A172 (cell line): Measurements from ENCODE around the gene GRIN1. TPM values are rescaled to one million over a fixed set of nuclear protein-coding genes. Genes with fewer than 3 reads are reported as not detected.
A peak's percentile ranks its signal among the peaks of the same experiment; 100 is the strongest.
"Not testable (repeated sequence)": the region's sequence is repeated elsewhere in the genome, so short reads cannot be mapped to it uniquely, and the experiment has no call there.

Experiments used
- DNase-seq: peaks from one replicate; pipeline ENCODE4 v3.0.0-alpha.2; 2015; ENCODE audit warnings: low spot score
- total RNA-seq: library from RNA; depleted of rRNA; stranded (reverse); fragments of >200 nt; shearing (Covaris generic); gene quantifications from 2 replicates; pipeline ENCODE4 v1.2.3, GENCODE V29; 2014

The GRIN1 gene
- total RNA-seq, 1 experiment from 2014 or later = not detected

DNA sequence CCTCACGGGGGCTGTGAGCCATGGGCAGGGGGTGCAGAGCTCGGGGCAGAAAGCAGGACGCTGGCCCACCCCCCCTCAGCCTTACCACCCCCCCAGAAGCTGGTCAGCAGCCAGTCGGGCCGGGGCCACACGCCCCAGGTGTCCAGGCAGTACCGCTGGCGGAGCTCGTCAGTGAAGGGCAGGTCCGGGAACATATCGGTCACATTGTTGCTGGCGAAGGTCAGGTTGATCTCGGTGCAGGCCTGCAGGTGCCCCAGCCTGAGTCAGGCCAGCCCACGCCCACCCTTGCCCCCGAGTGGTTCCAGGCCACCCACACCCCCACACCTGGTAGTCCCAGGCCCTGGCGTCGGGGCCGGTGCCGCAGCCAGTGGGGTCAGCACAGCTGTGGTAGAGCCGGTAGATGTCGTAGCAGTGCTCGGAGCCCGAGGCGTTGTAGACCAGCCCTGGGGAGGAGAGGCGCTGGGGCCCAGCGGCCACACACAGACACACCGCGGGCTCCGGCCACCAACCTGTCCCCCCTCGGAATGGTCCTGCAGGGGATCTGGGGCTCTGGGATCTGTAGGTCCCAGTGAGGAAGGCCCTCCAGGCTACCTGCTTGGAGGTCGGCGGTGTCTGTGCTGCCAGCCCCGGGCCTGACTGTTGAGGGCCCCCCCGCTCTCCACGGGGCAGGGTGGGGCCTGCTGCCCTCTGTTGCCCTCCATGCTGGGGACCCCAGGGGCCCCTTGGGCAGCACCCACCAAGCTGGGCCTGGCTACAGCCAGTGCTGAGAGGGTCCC lies 27.0 kb upstream of the GRIN1 start:
- no peak for DNase-seq

DNA sequence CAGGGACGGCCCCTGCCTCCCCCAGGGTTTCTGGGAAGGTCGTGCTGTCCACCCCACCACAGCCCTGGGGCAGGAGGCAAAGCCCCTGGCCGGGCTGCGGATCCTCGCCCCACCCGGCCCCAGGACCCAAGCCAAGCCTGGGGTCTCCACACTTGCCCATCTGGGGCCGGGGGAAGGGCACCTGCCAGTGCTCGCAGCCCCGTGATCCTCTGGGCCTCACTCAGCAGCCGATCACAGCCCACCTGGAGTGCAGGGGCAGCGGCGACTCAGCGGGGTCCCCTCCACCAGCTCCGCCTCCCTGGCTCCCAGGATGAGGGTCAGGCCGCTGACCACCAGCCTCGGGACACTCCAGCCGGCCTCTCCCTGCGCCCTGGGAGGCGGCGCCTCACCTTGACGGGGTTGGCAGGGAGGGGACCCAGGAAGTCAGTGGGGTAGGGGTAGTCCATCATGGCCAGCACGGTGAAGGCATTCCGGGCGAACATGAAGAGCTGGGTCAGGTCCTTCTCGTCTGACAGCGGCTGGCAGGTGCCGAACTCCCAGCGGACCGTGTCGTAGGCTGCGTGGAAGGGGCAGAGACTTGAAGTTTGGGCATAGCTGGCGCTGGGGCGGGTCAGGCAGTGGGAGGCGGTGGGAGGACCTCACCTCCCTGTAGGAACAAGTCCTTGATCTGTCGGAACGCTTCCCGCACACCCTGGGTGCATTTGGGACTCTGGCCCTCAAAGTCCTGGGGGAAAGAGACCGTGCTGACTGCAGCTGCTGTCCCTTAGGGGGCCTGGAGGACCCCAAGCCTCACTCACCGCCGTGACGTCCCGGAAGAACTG lies 26.2 kb upstream of the GRIN1 start:
- no peak for DNase-seq

DNA sequence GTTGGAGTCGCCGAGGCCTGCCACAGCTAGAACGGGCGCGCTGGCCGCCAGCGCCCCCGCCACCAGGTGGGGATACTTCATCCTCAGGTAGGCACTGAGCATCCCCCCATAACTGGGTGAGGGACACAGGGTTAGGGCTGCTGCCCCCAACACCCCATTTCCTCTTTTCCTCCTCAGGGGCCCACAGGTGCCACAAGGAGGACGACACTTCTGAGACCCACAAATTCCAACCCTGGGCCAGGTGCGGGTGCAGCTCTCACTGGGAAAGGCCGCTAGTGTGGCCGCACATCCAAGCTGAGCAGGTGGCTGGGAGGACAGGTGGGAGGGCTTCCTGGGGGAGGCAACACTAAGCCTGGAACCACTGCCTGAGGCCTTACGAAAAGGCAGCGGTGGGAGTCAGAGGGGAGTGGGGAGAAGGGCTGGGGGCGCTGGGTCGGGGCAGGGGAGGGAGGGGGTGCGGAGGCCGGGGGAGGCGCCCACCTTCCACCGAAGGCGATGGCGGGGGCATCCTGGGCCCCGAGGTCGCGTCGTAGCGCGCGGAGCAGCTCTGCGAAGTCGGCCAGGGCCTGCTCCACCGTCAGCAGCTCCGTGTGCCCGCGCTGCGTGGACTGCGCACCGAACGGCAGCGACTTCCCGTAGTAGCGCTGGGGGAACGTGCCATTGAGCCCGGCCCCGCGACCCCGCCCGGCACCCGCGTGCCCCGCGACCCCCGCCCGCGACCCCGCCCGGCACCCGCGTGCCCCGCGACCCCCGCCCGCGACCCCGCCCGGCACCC lies 25.4 kb upstream of the GRIN1 start:
- no peak for DNase-seq

DNA sequence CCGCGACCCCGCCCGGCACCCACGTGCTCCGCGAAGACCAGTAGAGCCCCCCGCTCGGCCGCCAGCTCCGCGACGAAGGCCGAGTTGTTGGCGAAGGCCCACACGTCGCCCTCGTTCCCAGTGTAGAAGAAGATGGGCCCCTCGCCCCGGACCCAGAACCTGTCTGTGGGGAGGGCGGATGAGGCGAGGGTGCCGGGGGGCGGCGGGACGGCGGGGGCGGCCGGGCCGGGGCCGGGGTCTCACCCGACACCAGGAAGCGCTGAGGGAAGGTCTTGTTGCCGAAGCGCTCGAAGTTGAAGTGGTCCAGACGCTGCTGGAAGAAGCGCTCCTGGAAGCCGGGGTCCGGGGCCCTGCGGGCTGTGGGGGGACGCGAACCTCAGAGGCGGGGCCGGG lies 24.7 kb upstream of the GRIN1 start:
- DNase-seq = no peak

DNA sequence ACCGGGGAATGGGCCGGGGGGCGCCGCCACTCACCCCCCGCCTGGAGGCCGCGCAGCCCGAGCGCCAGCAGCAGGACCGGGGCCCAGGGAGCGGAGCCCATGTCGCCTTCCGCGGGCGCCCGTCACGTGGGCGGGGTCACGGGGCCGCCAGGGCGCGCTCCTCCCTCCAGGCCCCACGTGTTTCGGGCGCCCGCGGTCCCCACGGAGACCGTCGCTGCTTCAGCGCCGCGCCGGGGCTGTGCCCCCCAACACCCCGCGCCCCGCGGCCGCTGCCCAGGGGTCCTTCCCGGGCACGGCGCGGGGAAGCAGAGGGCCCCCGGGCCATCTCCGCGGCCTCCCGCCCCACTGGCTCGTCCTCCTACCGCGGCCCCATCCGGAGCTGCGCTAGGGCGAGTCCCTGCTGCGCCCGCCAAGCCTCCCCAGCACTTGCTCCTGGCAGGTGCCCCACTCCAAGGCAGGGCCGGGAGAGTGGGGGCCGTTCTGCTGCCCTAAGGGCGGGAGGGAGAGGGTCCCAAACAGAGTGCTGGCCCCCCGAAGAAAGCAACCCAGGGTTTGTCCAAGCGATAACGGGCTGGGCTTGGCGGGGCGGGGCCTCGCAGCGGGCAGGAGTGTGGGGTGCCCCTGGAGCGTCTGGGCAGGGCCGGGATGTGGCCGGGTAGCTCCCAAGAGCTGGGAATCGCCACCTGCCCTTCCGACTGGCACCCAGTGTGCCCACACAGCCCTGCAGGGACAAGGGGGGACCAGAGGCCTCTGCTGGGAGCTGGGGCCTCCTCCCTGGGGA lies 24.2 kb upstream of the GRIN1 start, which contains the start of gene DPP7:
TSS of gene DPP7 (minus strand) at position 121 of the 781 bp plus-strand sequence. CDS start at position 101, 20 bp downstream.
- DNase-seq = peak; percentile 56

DNA sequence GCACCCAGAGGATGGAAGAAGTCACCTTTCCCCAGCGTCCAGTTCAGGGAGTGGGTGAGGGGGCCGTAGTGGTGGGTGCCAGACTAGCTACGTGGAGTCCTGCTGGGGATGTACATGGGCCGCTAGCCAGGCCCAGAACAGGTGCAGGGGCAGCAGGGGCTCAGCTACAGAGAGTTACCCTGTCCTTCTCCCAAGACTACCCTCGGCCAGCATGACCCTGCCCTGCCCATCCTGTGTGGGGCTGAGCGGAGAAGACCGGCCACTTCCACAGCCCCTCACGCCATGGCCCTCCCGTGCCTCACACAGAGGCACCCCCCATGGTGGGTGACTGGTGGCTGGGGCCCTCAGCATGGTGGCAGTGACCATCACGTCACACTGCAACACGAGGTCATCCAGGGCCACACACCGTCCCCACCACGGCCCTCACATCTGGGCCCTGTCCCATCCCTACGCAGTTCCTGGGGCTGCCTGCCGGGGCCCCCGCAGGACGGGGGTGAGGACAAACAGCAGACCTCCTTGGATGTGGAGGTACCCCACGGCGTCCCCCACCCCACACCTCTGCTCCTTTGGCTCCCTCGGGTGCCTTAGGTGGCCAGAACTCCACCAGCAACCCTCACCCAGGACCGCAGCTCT lies 23.4 kb upstream of the GRIN1 start:
- no peak for DNase-seq

DNA sequence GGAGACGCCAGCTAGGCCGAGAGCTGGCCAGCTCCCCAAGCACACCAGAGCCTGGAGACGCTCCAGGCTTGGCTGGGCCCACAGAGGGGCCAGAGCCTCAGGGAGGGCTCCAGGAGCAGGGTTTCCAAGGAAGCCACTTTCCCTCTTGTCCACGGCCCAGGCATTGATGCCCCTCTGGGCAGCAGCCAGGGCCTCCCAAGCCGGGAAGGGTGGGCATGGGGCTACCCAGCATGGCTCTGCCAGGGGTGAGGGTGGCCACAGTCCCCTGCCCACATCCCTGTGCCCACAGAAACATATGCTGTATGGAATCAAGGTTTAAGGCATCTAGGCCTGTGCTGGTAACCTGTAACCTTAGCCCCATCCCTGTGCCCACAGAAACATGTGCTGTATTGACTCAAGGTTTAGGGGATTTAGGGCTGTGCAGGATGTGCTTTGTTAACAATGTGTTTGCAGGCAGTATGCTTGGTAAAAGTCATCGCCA lies 22.9 kb upstream of the GRIN1 start:
- DNase-seq = no peak

DNA sequence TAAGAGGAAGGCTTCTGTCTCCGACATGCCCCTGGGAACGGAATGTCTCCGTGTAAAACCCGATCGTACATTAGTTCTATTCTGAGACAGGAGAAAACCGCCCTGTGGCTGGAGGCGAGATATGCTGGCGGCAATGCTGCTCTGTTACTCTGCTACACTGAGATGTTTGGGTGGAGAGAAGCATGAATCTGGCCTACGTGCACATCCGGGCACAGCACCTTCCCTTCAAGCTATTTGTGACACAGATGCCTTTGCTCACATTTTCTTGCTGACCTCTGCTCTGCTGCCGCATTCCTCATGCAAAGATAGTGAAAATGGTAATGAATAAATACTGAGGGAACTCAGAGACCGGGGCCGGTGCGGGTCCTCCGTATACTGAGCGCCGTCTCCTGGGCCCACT lies 22.2 kb upstream of the GRIN1 start:
- DNase-seq = no peak

DNA sequence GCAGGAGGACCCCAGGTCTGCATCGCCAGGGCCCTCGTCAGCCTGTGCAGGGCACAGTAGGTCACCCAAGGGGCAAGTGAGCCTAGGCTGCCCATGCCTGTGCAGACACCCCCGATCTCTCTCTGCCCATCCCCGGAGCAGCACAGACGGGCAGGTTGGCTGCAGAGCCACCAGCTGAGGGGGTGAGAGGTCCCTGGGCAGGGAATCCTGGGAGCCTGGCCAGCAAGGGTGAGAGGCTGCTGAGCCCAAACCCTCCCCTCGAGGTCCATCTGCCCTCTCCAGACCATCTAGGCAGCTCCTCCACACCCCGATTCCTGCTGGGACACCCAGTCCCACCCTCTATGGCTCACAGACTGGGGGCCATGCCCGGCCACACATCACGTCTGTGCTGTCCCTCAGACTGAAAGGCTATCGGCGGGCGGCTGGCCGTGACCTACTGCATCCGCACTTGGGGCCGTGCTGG lies 21.7 kb upstream of the GRIN1 start:
- no peak for DNase-seq

DNA sequence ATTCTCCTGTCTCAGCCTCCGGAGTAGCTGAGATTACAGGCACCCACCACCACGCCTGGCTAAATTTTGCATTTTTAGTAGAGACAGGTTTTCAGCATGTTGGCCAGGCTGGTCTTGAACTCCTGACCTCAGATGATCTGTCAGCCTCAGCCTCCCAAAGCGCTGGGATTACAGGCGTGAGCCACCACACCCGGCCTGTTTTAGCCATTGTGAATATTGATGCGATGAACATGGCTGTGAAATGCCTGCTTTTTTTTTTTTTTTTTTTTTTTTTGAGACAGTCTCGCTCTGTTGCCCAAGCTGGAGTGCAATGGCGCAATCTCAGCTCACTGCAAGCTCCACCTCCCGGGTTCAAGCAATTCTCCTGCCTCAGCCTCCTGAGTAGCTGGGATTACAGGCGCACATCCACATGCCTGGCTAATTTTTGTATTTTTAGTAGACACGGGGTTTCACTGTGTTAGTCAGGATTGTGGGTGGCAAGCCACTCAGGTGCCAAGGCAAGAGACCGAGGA lies 20.8 kb upstream of the GRIN1 start:
- not testable (repeated sequence) for DNase-seq

DNA sequence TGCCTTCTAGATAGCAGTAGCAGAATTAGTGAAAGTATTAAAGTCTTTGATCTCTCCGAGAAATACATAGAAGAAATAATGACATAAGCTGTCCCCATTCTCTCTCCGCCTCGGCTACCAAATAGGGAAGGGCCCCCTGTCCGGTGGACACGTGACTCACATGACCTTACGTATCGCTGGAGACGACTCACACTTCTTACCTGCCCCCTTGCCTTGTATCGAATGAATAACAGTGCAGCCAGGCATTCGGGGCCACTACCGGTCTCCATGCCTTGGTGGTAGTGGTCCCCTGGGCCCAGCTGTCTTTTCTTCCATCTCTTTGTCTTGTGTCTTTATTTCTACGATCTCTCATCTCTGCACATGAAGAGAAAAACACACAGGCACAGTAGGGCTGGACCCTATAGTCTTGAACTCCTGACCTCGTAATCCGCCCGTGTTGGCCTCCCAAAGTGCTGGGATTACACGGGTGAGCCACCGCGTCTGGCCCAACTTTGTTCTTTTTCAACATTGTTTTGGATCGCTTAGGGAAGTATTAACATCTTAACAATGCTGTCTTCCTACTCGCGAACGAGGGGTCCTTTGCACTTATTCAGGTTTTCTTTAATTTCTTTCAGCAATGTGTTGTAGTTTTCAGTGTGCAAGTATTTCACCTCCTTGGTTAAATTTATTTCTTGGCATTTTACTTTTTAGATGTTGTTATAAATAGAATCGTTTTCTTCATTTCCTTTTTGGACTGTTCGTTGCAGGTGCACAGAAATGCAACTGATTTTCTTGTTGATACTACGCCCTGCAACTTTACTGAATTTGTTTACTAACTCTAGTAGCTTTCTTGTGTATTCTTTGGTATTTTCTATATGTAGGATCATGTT lies 16.8 kb upstream of the GRIN1 start:
- not testable (repeated sequence) for DNase-seq

DNA sequence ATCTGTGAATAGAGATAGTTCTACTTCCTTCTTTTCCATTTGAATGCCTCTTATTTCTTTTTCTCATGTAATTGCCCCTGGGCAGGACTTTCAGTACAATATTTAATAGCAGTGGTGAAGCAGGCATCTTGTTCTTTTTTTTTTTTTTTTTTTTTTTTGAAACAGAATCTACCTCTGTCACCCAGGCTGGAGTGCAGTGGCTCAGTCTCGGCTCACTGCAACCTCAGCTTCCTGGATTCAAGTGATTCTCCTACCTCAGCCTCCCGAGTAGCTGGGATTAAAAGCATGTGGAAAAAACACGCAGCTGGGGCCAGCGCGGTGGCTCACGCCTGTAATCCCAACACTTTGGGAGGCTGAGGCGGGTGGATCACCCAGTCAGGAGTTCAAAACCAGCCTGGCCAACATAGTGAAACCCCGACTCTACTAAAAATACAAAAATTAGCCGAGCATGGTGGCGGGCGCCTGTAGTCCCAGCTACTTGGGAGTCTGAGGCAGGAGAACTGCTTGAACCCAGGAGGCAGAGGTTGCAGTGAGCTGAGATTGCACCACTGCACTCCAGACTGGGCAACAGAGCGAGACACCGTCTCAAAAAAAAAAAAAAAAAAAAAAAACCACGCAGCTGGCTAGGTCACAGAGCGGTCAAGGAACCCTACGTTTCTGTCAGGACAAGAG lies 16.0 kb upstream of the GRIN1 start:
- DNase-seq = not testable (repeated sequence)

DNA sequence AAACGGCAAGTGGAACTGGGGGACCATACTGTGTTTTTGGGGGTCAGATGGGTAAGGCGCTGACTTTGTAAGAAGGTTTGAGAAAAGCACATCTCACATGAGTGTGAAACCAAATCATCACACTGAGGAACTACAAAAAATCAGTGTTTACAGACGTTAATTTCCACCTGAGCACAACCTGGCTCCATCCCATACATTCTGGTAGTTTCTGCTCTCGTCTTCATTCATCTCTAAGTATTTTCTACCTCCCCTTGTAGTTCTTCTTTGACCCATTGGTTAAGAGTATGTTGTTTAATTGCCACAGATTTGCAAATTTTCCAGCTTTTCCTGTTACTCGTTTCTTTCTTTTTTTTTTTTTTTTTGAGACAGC lies 15.5 kb upstream of the GRIN1 start:
- DNase-seq = no peak

DNA sequence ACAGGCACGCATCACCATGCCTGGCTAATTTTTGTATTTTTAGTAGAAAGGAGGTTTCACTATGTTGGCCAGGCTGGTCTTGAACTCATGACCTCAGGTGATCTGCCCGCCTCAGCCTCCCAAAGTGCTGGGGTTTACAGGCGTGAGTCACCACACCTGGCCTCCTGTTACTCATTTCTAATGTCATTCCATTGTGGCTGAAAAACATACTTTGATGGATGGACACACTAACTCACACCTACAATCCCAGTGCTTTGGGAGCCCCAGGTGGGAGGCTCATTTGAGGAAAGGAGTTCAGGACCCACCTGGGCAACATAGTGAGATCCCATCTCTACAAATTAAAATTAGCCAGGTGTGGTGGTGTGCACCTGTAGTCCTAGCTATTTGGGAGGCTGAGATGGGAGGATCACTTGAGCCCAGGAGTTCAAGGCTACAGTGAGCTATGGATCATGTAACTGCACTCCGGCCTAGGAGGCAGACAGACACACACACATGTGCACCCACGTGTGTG lies 14.9 kb upstream of the GRIN1 start:
- DNase-seq = not testable (repeated sequence)

DNA sequence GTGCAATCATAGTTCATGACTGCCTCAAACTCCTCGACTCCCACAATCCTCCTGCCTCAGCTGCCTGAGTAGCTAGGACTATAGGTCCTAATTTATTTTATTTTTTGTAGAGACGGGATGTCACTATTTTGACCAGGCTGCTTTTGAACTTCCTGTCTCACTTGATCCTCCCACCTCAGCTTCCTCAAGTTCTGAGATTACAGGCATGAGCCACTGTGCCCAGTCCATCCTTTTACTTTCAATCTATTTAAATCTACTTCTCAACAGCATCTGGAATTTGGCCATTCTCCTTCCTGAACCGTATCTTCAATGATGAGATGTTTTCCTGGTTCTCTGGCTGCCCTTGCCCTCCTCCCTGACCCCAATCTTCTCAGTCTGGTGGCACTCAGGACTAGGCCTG lies 12.2 kb upstream of the GRIN1 start:
- no peak for DNase-seq

DNA sequence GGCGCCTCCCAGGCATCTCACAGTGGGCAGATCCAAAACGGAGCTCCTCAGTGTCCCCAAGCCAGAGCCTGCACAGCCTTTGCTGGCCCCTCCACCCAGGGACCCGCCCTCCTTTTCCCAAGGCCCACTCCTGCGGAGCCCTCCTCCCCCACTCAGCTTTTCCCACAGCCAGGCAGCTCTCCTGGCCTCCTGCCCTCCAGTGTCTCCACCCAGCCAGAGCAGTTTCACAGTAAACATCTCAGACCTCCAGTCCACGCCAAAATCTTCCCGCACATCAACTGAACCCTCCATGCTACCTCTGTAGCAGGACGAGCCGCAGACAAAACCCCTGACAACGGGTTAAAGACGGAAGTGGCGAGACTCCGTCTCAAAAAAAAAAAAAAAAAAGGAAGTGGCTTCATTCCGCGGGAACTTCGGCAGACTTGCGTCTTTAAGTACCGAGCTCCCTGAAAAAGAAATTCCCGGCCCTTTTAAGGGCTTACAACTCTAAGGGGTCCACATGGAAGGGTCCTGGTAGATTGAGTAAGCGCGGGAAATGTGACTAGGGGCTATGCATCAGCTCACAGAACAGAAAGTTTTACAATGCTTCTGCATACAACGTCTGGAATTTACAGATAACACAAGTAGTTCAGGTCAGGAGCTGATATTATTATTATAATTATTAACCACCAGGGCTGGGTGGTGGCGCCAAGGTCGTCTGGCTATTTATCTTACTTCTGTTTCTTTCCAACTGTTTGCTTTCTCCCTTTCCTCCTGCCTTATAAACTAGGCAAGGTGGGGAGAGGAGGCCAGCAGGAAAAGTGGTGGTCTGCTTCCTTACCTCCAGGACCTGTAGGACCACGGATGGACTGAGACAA lies 11.4 kb upstream of the GRIN1 start:
- DNase-seq = no peak

DNA sequence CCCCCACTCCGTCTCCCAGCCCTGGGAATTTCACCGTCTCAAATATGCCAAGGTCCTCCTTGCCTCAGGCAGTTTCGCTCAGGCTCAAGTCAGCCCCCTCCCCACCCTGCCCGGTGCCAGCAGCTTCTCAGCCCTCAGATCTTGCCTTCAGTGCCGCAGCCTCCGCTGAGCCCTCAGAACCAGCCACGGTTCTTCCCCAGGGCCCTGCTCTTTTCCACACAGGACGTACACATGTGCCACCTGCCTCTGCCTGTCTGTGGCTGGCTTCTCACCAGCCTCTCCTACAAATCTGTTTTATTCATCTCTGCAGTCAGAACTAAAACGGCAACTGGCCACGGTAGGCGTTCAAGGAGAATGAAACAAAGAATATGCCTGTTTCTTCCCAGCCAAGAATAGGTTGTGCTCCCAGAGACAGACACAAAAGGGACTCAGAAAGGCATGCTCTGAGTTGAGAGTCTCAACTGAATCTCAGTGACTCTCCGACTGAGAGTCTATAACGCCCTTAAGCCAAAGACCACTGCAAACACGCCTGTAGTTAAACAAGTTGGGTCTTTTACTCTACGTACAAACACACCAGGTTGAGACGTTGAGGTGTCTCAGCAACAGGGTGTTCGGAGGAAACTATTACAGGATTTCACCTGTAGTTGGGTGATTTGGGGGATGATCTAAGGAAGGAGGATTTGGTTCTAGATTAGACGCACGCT lies 10.6 kb upstream of the GRIN1 start:
- no peak for DNase-seq
